HepG2 (cell line): ENCODE measurements around the gene BMP2K. TPM values are rescaled to one million over a fixed set of nuclear protein-coding genes. Genes with fewer than 3 reads are reported as not detected.

ENCODE experiments used
- GLMP ChIP-seq: sonication (generic); formaldehyde crosslinking; IDR thresholded peaks from 2 replicates; pipeline ENCODE4 v1.9.0; 2021; ENCODE audit warnings: missing genetic modification reagents, mild to moderate bottlenecking, borderline replicate concordance
- KDM5A ChIP-seq: fragments of 200-600 bp; sonication (generic); IDR thresholded peaks from 2 replicates; pipeline ENCODE4 v1.7.0; 2018; ENCODE audit warnings: antibody characterized with exemption, mild to moderate bottlenecking, low read length, borderline replicate concordance
- NONO ChIP-seq, 2 experiments: fragments of 450-650 bp in 1 of 2; sonication (generic) in 1 of 2; formaldehyde crosslinking in 1 of 2; IDR thresholded peaks in 1 of 2; conservative IDR thresholded peaks in 1 of 2; 2 replicates each; pipeline versions ENCODE4 v1.6.1 to v1.8.0; 2017 to 2022; ENCODE audit warnings: mild to moderate bottlenecking in 1 of 2, missing genetic modification reagents in 1 of 2, moderate library complexity in 1 of 2
- PAX8 ChIP-seq: sonication (generic); formaldehyde crosslinking; IDR thresholded peaks from 2 replicates; pipeline ENCODE4 v1.8.0; 2022; ENCODE audit warnings: mild to moderate bottlenecking, missing genetic modification reagents, borderline replicate concordance
- PHF20 ChIP-seq: sonication (generic); formaldehyde crosslinking; IDR thresholded peaks from 2 replicates; pipeline ENCODE4 v1.5.0; 2020; ENCODE audit warnings: mild to moderate bottlenecking, missing genetic modification reagents
- UBTF ChIP-seq: sonication (generic); formaldehyde crosslinking; IDR thresholded peaks from 2 replicates; pipeline ENCODE4 v1.4.0; 2020; ENCODE audit warnings: mild to moderate bottlenecking, missing genetic modification reagents
- XBP1 ChIP-seq: sonication (generic); formaldehyde crosslinking; IDR thresholded peaks from 2 replicates; pipeline ENCODE4 v1.5.0; 2020; ENCODE audit warnings: missing genetic modification reagents
- ZFP91 ChIP-seq: sonication (generic); formaldehyde crosslinking; IDR thresholded peaks from 2 replicates; pipeline ENCODE4 v1.9.0; 2022; ENCODE audit warnings: missing genetic modification reagents, mild to moderate bottlenecking, borderline replicate concordance
- ZNF224 ChIP-seq: sonication (generic); formaldehyde crosslinking; IDR thresholded peaks from 2 replicates; pipeline ENCODE4 v1.5.0; 2020; ENCODE audit warnings: mild to moderate bottlenecking, missing genetic modification reagents
- ZNF619 ChIP-seq: sonication (generic); formaldehyde crosslinking; IDR thresholded peaks from 2 replicates; pipeline ENCODE4 v1.4.0; 2020; ENCODE audit warnings: mild to moderate bottlenecking, missing genetic modification reagents
- ZNF780A ChIP-seq: sonication (generic); formaldehyde crosslinking; IDR thresholded peaks from 2 replicates; pipeline ENCODE4 v1.8.0; 2022; ENCODE audit warnings: mild to moderate bottlenecking, missing genetic modification reagents, moderate library complexity
- polyA plus RNA-seq, 8 experiments: library from polyadenylated mRNA; depleted of rRNA in 3 of 8; stranded (reverse) in 7 of 8; unstranded in 1 of 8; fragments of >200 nt; fragmentation: Illumina TruSeq in 4 of 8; extraction: Trizol in 4 of 8; gene quantifications; 2 replicates each; pipeline versions ENCODE4 v1.2.1 to v1.2.3, GENCODE V29; 2011 to 2016; ENCODE audit warnings: low read depth in 4 of 8, missing spikeins in 1 of 8, mixed read lengths in 1 of 8; ENCODE audit not compliant: insufficient read depth in 1 of 8
- total RNA-seq, 5 experiments: library from RNA; depleted of rRNA; stranded (reverse); fragments of >200 nt; fragmentation: Illumina TruSeq; extraction: Trizol; gene quantifications; 2 replicates each; pipeline ENCODE4 v1.2.3, GENCODE V29; 2016; ENCODE audit warnings: low read depth in 1 of 5

The BMP2K gene
- total and polyA plus RNA-seq, 2 of the 13 experiments (the other 11 are each of a cell fraction or from before 2014, with no cell fraction given), result 8.6 to 15.2 TPM

- no peak for TF ChIP-seq NONO (IDR thresholded peaks at IDR 0.05)
- no peak for TF ChIP-seq NONO (CRISPR knock-in tag; conservative IDR thresholded peaks at IDR 0.05)
- TF ChIP-seq XBP1 (CRISPR knock-in tag), result no peak
- TF ChIP-seq ZFP91 (CRISPR knock-in tag), result no peak
- TF ChIP-seq UBTF, result no peak
- TF ChIP-seq PHF20, result no peak
- no peak for TF ChIP-seq PAX8
- TF ChIP-seq ZNF780A (CRISPR knock-in tag), result no peak
- TF ChIP-seq ZNF224 (CRISPR knock-in tag), result no peak
- no peak for TF ChIP-seq GLMP (CRISPR knock-in tag)
- no peak for TF ChIP-seq ZNF619 (CRISPR knock-in tag)
- TF ChIP-seq KDM5A, result no peak
These were observed 113.8 kb downstream of the BMP2K start (continued) for GRCh38 chr4:78889955-78890354.
